NCI-H2171 (cell line): ENCODE results near the gene GRM8.

Experiments used
- DNase-seq: peaks from one replicate; lab custom pipeline; 2025; lab: John Stamatoyannopoulos, UW

Gene GRM8

DNA sequence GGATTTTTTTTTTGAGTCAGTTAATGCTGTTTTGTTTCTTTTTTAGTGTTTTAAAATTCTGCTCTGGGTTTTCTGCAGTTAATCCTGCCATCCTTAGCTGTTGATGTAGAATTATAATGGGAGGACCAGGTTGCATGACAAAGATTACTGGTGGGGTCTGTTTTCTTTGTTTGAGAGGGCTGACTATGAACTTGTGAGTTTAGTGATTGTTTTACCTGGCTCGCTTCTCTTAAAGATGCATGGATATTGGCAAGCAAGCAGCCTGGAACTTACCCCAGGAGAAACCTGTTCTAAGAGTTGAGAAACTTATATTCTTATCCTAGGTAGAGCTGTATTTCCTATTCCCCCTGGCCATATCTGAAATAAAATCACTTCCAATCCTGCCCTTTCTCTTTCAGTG, 727.8 kb downstream of the GRM8 start:
- DNase-seq = no peak

- no peak for DNase-seq
These were observed 741.7 kb downstream of the GRM8 start for GRCh38 chr7:126511046-126511445.

DNA sequence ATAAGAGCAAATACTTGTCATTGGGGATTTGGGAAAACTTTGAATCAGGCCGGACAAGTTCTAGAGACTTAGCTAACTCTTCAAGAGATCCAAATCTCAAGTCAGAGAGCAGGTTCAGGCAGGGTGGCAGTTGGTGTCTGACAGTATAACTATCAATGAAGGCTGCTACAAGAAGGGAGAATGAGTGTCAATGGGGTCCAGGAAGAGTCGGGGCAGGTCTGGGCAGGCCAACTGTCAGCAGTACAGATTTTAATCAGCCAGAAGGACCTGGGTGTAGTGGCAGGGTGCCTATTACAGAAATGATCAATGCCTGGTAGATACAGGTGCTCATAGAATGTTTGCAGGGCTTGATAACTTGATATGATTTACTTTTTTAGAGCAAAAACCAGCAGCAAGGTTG, 751.1 kb downstream of the GRM8 start:
- DNase-seq = peak; percentile 46

DNA sequence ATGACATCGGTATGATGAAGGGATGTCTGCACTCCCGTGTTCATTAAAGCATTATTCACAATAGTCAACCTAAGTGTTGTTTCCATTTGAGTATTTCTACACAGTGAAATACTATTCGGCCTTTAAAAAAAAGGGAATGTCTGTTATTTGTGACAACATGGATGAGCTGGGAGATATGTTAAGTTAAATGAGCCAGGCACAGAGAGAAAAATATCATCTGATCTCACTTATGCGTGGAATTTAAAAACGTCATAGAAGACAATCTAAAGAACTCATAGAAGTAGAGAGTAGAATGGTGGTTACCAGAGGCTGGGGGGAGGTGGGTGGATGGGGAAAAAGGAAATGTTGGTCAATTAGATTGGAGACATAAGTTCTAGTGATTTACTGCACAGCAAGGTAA, 753.3 kb downstream of the GRM8 start:
- no peak for DNase-seq

GRCh38 chr7:126495733-126496132, 757.0 kb downstream of the GRM8 start:
- no peak for DNase-seq

DNA sequence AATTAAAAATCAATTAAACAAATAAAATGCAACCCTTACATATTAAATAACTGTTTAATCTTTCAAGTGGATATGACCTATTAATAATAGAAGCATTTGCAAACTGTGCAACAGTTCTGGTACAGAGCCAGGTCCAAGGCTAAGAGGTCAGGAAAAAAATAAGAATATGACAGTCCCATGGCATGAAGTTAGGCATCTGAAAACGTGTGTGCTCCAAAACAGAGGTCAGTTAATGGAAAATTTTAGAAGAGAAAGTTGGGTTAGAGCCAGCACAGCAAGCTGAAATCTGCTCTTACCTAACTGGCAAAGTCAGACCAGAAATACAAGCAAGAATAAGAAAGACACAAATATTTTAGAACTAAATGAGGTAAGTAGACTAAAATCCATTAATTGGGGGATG, 757.7 kb downstream of the GRM8 start:
- no peak for DNase-seq

DNA sequence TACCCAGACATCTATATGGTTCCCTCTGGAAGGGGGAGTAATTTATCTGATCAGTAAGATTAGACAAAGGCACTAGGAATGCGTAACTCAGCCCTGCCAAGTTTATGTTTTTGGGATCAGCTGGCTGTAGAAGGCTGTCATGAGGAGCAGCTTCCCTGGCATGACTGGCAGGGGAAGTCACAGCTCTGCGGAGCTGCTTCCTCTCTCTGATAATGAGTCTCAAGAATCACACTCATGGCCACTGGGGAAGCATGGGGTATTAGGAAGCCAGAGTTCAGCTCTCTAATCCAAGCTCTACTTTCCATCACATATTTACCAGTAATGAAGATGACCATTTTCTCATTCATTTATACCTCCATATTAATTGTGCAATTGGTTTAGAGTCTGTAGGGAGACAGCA, 758.9 kb downstream of the GRM8 start:
- DNase-seq = no peak

DNA sequence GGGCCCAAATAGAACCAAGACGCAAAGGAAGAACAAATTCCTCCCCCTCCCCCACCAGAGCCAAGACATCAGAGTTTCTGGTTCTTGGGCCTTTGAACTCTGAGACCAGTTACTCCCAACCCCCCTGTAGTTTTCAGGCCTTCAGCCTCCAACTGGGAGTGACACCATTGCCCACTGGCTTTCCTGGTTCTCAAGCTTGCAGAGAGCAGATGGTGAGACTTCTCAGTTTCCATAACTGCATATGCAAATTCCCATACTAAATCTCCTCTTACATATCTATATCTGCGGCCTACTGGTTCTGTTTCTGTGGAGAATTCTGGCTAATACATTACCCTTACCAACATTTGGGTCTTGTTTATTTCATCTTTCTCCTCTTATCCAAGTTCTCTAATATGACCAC, 762.9 kb downstream of the GRM8 start:
- DNase-seq = no peak

GRCh38 chr7:126487728-126488442, 764.9 kb downstream of the GRM8 start:
- no peak for DNase-seq

- no peak for DNase-seq
These were observed 765.9 kb downstream of the GRM8 start for GRCh38 chr7:126486806-126487205.

DNA sequence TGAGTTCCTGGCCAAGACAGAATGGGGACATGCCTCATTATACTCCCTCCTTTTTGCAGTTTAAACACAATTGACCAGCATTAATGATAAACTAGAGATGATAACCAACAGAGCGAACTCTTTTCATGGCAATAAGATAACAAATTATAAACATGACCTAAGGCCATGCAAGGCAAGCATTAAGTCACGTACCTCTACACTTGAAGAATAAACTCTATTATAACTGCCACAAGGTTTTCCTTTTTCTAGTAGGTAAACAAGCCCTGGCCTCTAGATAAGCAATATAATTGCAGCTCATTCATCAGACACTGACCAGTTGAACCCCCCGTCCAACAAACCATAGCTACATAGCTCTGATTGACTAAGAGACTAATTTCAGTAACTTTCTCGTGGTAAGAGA, 767.0 kb downstream of the GRM8 start:
- no peak for DNase-seq

GRCh38 chr7:126483972-126484371, 768.8 kb downstream of the GRM8 start:
- DNase-seq = peak; percentile 21

GRCh38 chr7:126472825-126473224, 779.9 kb downstream of the GRM8 start:
- no peak for DNase-seq

DNA sequence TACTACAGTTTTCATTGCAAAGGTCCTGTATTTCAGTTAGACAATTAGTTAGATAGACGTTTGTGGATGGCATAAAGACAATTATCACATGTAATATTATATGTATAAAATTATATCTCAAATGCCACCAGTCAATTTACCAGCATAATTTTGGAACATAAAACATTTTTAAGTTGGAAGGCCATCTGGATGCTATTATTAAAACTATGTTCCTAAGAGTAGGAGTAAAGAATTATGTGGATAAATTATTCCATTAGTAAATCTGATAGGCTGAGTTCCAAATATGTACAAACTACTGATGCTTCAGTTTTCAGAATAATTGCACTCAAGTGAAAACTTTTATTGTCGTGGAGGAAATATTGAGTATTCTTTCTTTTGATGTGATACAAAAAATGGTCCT, 790.3 kb downstream of the GRM8 start:
- no peak for DNase-seq

DNA sequence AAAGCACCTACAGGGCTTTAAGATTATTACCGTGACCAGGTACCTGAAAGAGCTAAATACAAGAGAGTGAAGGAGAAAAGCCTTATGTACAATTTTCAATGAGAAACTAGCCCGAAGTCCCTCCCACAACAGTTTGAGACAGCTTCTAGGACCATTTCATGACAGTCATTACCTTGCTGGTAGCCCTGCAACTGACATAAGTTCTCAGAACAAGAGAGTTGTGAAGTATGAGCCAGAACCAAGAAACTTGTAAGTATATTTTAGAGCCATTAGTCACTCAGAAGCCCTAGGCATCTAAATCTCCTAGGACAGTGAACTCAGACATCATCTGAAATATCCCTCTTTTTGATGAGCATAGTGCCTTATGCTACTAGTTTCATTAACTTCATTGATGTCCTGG, 792.1 kb downstream of the GRM8 start:
- DNase-seq = no peak

DNA sequence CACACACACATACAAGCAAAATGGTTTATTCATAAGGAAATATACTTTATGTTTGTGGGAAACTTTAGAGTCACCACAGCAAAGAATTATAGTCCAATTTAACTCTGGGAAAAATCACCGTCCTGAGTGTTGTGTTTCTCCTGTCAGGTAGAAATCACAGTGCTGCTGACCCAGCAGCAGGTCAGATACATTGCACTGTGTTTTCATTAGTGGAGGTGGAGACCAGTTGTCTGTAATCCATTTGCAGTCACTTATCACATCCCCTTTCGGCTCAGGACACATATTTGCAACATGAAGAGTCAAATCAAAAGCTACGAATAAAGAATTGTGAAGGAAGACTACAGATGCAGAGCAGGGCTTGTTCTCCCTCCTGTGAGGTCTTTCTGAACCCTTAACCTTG, 799.6 kb downstream of the GRM8 start:
- no peak for DNase-seq

DNA sequence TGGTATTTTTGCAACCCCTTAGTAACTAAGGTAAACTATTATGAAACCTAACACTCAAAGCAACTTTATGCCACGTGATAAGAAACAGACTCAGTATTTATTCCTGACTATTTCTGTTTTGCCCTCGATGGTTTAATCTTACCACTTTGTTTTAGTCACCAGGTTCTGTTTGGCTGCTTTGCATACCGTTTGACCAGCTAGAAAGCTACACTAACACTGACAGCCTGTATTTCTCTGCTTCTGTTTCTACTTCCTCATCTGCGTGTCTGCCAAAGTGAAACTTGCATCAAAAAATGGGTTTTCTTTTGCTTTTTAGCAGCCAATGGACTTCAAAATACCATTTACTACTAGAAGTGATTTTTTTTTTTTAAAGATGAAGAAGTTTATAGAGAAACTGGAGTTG, 802.5 kb downstream of the GRM8 start:
- DNase-seq = no peak

- no peak for DNase-seq
These were observed 803.0 kb downstream of the GRM8 start for GRCh38 chr7:126449611-126450268.

- no peak for DNase-seq
These were observed 804.8 kb downstream of the GRM8 start for GRCh38 chr7:126447984-126448383.

- no peak for DNase-seq
These were observed 806.8 kb downstream of the GRM8 start for GRCh38 chr7:126445991-126446390.

GRCh38 chr7:126443951-126444350, 808.8 kb downstream of the GRM8 start:
- DNase-seq = no peak

DNA sequence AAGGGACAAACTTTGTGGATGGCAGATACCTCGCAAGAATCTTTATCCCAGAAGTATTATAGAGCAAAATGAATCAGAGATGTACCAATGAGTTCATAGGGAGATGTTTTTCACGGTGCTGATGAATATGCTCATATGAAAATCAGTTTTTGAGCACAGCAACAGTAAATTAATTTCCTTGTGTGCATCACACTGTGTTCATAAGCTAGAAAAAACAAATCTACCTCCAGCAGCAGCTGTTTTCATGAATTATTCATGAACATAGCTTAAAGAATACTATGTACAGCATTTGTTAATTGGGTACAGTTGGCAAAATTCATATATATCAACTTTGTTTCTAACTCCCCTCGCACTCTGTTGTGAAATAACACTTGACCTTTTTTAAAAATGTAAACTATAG, 809.8 kb downstream of the GRM8 start:
- DNase-seq = no peak

DNA sequence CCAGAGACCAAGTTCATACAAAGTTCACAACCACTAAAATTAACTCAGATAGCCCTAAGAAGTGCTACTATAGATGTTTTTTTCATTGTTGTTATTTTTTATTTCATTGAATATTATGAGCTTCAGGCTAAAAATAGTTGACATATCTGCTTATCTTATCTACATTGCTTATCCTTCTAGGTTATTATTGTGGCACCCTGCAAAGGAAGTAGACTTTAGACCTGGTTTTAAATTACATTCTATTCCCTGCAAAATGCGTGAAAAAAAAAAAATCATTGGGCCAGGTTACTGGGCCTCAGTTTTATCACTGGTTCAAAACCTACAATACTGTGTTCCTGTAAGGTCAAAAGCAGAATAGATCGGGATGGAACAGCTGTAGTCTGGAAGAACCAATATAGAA, 811.0 kb downstream of the GRM8 start:
- no peak for DNase-seq

- no peak for DNase-seq
These were observed 812.2 kb downstream of the GRM8 start for GRCh38 chr7:126440542-126440941.
